Measurements from ENCODE around the gene MICAL2.

GRCh38 chr11:12090061-12090591 lies 20.3 kb upstream of the MICAL2 start:
- TF ChIP-seq CTCF (IDR thresholded peaks at IDR 0.05) (no peak), POLR2A (IDR thresholded peaks at IDR 0.05) (no peak)
